ENCODE measurements around the gene CXCL12.

The CXCL12 gene

GRCh38 chr10:44341886-44342285 is 43.0 kb downstream of the CXCL12 start:
- Histone ChIP-seq H3K36me3 (ENCODE audit: insufficient read depth) (no peaks in the 10 kb centered on the region), H3K9ac (no peak overlapping the region), H3K4me1 (ENCODE audit: low read depth, poor library complexity, severe bottlenecking) (no peaks in the 10 kb centered on the region), H3K27me3 (ENCODE audit: insufficient read depth, low read depth) (no peaks in the 10 kb centered on the region), H3K4me3 (IDR thresholded peaks at IDR 0.05; ENCODE audit: insufficient read depth, low read depth, low read length) (no peak overlapping the region), H3K79me2 (ENCODE audit: insufficient read depth, low read depth) (no peaks in the 10 kb centered on the region), H4K20me1 (ENCODE audit: insufficient read depth) (no peaks in the 10 kb centered on the region), H3K27ac (no peak overlapping the region), H2AFZ (ENCODE audit: low read depth) (no peak overlapping the region), H3K4me2 (no peak overlapping the region)
- TF ChIP-seq, protein P1, sequence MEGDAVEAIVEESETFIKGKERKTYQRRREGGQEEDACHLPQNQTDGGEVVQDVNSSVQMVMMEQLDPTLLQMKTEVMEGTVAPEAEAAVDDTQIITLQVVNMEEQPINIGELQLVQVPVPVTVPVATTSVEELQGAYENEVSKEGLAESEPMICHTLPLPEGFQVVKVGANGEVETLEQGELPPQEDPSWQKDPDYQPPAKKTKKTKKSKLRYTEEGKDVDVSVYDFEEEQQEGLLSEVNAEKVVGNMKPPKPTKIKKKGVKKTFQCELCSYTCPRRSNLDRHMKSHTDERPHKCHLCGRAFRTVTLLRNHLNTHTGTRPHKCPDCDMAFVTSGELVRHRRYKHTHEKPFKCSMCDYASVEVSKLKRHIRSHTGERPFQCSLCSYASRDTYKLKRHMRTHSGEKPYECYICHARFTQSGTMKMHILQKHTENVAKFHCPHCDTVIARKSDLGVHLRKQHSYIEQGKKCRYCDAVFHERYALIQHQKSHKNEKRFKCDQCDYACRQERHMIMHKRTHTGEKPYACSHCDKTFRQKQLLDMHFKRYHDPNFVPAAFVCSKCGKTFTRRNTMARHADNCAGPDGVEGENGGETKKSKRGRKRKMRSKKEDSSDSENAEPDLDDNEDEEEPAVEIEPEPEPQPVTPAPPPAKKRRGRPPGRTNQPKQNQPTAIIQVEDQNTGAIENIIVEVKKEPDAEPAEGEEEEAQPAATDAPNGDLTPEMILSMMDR (conservative IDR thresholded peaks at IDR 0.05; ENCODE audit: low read depth, low read length), result no peak

DNA sequence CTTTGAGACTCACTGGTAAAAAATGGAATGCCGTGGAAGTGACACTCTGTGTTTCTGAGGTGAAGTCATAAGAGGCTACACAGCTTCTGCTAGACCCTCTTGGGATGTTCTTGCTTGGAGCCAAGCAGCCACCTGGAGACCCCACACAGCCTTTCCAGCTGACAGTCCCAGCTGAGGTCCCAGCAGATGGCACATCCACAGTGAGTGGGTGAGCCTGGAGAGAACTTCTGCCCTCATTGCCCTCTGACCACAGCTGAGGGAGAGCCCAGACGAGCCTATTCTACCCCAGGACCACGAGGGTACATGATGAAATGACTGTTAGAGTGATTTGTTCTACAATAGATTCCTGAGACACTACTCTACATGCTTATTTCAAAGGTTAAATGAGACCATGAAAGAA is 44.3 kb downstream of the CXCL12 start:
- no peak overlapping the region for H3K9ac ChIP-seq

GRCh38 chr10:44339218-44339617 is 45.7 kb downstream of the CXCL12 start:
- no peak overlapping the region for H3K4me2 ChIP-seq
- no peak overlapping the region for H3K9ac ChIP-seq

More for the DNA sequence above, 44.3 kb downstream of the CXCL12 start:
- Histone ChIP-seq H3K4me3 (IDR thresholded peaks at IDR 0.05; ENCODE audit: insufficient read depth, low read depth, low read length) (no peak overlapping the region), H3K4me2 (no peak overlapping the region), H3K79me2 (ENCODE audit: insufficient read depth, low read depth) (no peaks in the 10 kb centered on the region), H3K4me1 (ENCODE audit: low read depth, poor library complexity, severe bottlenecking) (no peaks in the 10 kb centered on the region), H3K36me3 (ENCODE audit: insufficient read depth) (no peaks in the 10 kb centered on the region), H4K20me1 (ENCODE audit: insufficient read depth) (no peaks in the 10 kb centered on the region), H2AFZ (ENCODE audit: low read depth) (no peak overlapping the region), H3K27me3 (ENCODE audit: insufficient read depth, low read depth) (no peaks in the 10 kb centered on the region), H3K27ac (no peak overlapping the region)
- TF ChIP-seq, protein P1 (conservative IDR thresholded peaks at IDR 0.05; ENCODE audit: low read depth, low read length), result no peak

DNA sequence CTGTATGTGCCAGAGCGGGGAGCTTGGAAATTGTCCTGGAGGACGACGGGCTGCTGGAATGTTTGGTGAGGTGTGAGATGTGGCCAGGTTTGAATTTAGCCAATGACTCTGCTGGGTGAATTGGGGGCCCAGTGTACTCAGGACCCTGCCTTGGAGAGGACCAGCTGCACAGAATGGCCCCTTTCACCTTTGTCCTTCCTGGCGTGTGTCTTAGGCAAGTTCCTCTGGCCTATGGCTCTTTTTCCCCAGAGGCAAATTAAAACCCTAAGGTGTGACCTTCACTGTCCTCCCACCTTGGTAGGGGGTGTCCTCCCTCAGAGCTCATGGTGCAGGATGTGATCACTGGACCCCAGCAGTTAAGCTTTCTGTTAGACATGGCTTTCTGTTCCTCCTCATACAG is 47.8 kb downstream of the CXCL12 start:
- Histone ChIP-seq H3K27me3 (ENCODE audit: insufficient read depth, low read depth) (no peaks in the 10 kb centered on the region), H3K36me3 (ENCODE audit: insufficient read depth) (no peaks in the 10 kb centered on the region), H3K27ac (no peak overlapping the region), H3K4me3 (IDR thresholded peaks at IDR 0.05; ENCODE audit: insufficient read depth, low read depth, low read length) (no peak overlapping the region), H3K9ac (no peak overlapping the region), H3K4me1 (ENCODE audit: low read depth, poor library complexity, severe bottlenecking) (no peaks in the 10 kb centered on the region), H3K4me2 (no peak overlapping the region), H4K20me1 (ENCODE audit: insufficient read depth) (no peaks in the 10 kb centered on the region), H3K79me2 (ENCODE audit: insufficient read depth, low read depth) (no peaks in the 10 kb centered on the region), H2AFZ (ENCODE audit: low read depth) (no peak overlapping the region)
- TF ChIP-seq, protein P1 (conservative IDR thresholded peaks at IDR 0.05; ENCODE audit: low read depth, low read length), result no peak

More at GRCh38 chr10:44339218-44339617, 45.7 kb downstream of the CXCL12 start:
- H3K36me3 ChIP-seq (ENCODE audit: insufficient read depth), result no peaks in the 10 kb centered on the region
- H3K4me3 ChIP-seq (IDR thresholded peaks at IDR 0.05; ENCODE audit: insufficient read depth, low read depth, low read length), result no peak overlapping the region
- TF ChIP-seq, protein P1 (conservative IDR thresholded peaks at IDR 0.05; ENCODE audit: low read depth, low read length), result no peak
- no peak overlapping the region for H2AFZ ChIP-seq (ENCODE audit: low read depth)
- H3K79me2 ChIP-seq (ENCODE audit: insufficient read depth, low read depth), result no peaks in the 10 kb centered on the region
- H4K20me1 ChIP-seq (ENCODE audit: insufficient read depth), result no peaks in the 10 kb centered on the region
- H3K27me3 ChIP-seq (ENCODE audit: insufficient read depth, low read depth), result no peaks in the 10 kb centered on the region
- H3K4me1 ChIP-seq (ENCODE audit: low read depth, poor library complexity, severe bottlenecking), result no peaks in the 10 kb centered on the region
- no peak overlapping the region for H3K27ac ChIP-seq

Measured in KMS-11 (cell line).